NOMO-1 (cell line): ENCODE data around the gene HS6ST2.

Experiments used
- DNase-seq, 2 experiments: peaks; one replicate each; lab custom pipeline; 2025; ENCODE audit not compliant: unreplicated experiment in 2 of 2; lab: John Stamatoyannopoulos, UW

The HS6ST2 gene

DNA sequence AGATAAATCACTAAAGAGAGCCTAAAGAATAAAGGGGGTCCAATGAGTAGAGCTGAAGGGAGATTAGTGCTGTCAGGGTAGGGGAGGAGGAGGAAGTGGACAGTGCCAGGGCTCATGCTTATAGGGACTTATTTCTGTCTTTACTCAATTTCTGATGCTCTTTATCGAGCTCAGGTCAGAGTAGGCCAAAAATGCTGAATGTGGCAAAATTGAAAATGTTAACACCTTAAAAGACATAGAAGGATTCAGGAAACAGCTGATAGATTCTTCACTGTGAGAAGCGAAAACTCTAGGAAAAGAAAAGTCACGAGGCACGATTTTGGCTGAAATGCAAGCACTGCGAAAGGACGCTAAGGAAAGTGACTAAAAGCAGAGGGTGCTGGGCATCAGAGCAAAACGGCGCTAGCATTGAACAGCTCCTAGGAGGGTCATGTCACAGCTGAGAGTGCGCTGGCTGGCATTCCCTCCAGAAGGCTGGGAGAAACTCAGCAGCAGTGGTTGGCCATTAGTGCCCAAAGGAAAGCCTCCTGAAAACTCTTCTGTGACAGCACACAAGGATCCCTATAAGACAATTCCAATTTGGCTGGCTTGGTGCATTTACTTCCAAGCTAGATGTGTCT, 150.9 kb downstream of the HS6ST2 start:
- DNase-seq, result no peak

DNA sequence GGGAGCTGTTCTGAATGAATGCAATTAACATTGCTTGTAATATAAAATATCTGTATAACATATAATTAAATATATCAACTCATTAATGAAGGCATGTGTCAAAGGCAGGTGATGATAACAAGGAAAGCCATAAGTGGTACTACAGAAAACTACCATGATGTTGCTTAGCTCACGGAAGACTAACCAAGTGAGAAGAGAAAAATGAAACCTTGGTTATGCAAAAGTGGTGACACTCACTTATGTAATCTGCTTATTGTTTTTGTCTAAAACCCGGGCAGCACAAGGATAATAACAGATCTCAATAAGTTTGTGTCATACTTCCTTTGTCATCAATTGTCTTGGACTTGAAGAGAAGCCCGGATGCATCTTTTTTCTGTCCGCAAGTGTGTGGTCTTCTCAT, 156.4 kb downstream of the HS6ST2 start:
- no peak for DNase-seq

DNA sequence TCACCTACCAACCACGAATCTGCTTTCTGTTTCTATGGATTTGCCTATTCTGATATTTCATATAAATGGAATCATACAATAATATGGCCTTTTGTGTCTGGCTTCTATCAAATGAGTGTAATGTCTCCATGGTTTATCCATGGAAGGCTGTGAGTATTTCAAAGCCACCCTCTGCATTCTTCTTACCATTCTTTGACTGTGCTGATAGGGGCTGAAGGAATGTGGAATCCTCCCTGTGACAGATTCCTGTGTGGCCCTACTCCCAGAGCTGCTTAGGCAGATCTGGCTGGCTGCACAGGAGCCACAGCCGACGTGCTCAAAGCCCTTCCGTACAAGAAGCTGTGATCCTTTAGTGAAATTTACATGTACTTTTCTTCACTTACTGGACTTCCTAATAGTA, 163.2 kb downstream of the HS6ST2 start:
- DNase-seq, result no peak

DNA sequence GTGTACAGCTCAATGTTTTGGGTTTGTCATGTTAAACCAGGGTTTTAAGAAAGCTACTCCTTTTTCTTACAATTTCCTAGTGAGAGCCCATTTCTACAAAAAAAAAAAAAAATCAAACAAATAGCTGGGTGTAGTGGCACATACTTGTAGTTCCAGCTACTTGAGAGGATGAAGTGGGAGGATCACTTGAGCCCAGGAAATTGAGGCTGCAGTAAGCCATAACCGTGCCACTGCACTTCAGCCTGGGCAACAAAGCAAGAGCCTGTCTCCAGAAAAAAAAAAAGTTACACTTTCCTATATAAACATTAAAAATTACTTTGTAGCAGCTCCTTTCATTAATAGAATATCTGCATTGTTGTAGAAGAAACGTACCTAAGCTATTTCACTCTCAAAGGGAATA, 166.7 kb downstream of the HS6ST2 start:
- DNase-seq, result no peak

DNA sequence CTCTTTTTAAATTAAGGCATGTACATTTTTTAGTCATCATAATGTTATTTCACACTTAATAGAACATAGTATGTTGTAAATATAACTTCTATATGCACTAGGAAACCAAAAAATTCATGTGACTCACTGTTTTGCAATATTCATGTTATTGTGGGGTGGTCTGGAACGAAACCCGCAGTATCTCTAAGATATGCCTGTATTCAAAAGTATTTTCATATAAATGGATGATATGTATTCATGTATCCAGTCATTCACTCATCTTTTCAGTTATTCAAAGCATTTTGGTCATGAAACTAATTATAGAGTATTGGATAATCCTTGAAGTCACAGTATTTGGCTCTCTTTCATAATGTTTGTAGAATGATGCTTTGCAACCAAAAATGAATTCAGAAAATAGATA, 168.1 kb downstream of the HS6ST2 start:
- no peak for DNase-seq

DNA sequence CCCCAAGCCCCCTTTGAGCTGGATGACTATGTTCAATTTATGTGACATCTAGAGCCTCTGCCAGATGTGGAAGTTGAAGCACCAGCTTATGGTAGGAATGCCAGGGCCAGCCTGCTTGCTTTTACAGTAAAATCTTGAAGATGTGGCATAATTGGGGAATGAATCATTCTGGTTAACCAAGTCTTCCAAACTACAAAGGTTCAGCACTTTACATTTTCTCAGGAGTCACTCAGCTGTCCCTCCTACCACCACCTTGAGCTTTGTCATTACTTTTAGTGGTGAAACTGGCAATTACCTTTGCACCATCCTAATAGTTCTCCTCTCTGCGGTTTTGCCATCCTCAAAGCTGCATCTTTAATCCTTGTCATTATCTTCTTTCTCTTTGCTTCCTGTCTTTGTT, 172.2 kb downstream of the HS6ST2 start:
- no peak for DNase-seq

DNA sequence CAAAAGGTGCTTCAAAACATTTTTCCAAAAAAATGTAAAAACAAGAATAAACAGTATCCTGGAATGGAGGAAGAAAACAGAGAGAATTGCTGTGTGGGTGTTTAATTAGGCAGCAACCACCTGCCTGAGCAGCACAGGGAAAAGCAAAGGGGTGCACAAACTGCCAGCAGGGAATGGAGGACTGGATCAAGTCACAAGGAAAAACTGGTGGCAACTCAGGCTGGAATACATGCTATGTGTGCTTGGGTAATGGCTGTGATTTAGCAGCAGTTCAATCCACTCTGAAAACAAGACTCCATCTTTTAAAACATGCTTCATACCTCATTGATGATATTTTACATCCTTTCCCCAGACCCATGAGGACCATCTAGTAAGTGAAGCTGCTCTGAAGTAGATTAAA, 179.5 kb downstream of the HS6ST2 start:
- DNase-seq, result no peak

DNA sequence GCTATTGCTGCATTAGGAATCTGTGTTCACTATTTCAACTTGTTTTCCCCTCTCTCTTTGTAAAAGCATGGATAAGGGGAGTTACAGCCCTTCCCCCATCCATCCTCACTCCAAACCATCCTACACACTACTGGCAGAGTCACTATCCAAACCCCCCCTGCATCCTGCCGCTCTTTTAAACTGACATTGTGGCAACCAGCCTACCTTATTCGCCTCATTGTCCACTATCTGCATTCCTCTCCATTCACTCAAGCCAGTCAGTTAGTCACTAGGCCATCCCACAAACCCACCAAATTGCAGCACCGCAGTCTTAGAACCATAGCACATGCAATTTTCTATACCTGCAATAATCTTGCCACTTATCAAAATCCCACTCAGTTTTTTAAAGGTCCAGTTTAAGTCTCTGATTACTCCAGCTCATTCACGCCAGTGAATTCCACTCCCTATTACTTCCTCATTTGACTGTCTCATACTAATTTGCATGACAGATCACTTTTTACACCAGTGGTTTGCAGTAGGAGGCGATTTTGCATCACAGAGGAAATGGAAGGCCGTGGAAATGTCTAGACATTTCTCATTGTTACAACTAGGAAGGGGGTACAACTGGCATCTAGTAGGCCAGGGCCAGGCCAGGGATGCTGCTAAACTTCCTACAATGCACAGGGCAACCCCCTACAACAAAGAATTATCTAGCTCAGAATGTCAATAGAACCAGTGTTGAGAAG, 181.8 kb downstream of the HS6ST2 start:
- peak in 1 of 2 experiments; percentile 51 for DNase-seq

DNA sequence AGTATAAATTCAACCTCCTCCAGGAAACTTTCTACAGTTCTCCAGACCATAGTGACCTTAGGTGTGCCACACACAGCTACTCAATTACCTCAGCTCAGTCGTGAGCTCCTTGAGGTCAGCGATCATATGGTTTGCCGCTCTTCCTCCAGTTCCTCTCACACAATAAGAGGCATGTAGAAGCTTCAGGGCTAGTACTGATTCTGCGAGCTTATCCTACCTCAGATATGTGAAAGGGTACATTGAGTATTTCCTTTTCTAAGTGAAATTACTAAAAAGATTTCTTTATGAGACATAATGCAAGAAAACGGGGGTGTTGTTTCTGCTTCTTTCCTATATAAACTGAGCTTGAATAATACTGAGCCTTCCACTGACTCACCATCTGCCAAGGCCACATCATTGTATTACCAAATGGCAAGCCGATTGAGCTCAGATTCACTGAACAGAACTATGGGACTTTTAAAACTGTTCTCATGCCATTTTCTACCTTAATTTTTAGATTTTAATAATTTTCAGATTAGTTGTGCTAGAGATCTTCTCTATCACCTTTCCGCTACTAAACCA, 183.1 kb downstream of the HS6ST2 start:
- no peak for DNase-seq

DNA sequence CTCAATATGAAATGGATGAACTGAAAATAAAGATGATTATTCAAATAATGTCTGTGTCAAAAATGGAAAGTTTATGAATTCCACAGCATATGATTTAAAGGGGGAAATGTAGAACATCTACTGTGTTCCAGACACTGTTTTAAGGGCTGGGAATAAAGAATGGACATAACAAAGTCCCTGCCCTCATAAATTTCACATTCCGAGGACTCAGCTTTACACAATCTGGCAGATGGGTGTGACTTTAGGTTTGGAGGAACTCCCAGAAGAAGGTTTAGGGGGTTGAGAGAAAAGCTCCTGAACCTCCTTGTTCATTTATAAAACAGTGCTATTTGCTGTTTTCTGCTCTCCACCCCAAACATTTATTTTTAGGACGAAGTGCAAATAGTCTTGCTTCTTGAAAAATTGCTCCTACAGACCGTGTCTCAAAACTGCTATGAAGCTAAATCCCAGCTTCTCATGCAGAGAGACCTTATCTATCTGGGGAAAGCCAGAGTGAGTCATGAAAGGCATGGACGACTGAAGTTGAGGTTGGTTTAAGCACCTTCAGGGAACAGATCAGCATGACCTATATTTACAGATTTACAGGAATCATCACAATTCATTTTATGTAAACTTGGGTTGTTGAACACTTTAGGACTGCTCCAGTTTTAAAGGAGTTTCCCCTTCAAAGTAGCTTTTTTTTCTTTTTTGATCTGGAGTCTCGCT, 184.3 kb downstream of the HS6ST2 start:
- no peak for DNase-seq

DNA sequence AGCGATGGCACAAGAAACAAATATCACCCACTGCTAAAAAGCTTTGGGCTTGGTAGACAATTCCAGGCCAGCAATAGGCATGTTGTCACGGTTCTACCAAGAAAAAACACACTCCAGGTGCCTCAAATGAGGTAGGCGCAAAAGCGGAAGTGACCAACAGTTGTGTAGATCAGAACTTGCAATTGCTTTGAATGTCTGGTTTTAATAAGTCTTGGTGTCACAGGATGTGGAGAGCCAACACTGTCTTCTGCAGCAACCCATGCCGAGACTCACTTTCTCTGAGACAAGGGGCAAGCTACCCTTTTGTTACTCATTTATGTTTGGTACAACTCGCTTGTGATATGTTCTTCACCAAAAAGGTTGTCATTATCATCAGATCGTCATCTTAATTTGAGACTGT, 188.8 kb downstream of the HS6ST2 start:
- no peak for DNase-seq

DNA sequence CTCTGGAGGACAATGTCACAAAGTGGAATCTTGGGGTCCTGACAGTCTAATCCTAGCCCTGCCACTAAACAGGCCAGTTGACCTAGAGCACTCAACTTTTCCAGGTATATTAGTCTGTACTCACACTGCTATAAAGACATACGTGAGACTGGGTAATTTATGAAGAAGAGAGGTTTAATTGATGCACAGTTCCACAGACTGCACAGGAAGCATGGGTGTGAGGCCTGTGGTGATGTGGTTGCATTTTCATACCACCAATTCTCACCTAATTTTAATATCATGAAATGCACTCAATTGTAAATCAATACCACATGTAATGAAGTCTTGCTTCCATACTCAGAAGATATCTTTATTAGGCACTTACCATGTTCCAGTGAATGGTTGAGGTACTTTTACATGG, 192.0 kb downstream of the HS6ST2 start:
- no peak for DNase-seq

DNA sequence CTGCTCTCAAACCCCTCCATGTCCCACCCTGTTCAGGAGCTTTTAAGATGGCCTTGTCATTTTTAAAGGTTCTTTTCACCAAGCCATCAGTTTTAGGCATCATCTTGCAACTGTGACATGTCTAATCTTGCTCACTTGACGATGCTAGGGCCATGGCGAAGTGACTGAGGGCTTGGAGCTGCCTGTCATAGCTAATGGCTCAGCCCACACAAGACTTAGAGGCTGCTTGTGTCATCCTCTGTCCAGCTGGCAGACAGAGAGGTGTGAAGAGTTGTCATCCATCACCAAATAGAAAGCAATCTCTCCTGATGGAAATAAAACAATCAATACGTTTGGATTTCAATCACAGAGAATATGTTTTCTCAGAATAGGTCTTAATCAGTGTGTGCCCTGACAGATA, 194.9 kb downstream of the HS6ST2 start:
- no peak for DNase-seq

DNA sequence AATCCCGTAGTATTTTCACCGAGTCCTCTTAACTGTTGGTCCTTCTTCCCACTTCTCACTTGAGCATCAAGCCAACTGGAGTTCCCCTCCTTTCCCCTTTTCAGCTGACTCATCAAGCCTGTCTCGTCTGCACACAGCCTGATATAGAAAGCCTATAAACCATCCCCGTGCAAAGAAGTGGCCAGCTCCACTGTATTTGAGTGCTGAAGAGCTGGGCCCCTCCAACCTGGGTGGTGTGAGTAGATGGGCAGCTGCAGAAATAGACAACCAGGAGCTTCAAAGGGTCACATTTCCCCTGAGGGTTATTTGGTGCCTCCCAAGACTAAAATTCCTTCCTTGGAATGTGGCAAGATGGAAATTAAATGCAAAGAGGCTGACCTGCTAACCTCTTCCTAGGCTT, 199.7 kb downstream of the HS6ST2 start:
- DNase-seq, result no peak

DNA sequence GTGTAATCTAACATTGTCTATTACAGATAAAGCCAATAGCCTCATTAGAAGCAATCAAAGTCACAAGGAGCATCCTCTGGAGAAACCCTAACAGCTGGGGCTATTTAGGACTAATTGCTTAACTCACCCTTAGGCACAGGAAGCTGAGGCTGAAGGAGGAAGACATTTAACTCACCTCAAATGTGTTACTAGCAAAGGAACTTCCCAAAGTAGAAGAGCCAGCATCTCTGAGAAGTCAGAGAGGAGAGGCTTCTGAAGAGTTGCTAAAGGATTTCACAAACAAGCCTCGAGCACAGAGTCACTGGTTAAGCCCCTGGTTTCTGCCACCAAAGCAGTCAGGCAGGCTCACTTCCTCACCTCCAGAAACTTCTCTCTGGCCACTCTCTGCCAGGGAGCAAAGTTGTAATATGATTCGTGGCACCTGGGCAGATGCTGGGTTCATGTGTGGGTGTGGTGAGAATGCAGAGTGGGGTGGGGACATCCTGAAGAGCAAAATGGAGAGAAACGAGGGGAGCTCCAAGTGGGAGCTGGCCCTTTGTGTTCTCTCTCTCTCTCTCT, 201.3 kb downstream of the HS6ST2 start:
- peak; percentile 43 to 55 for DNase-seq

DNA sequence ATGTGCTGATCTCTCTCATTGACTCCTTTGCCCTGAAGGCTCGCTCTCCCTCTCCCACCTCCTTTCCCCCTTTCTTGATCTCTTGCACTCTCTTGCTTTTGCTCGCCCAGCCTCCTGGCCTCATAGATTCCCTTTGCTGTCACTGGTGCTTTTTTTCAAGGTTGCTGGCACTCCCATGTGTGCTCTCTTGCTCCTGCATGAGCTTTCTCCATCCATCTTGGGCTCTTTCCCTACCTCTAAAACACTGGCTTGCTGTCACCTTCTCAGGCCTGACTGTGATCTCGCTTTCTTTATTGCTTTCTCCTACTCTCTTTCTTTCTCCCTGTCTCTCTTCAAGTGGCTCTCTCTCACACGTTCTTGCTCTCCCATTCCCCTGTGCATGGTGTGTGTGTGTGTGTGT, 202.0 kb downstream of the HS6ST2 start:
- no peak for DNase-seq

DNA sequence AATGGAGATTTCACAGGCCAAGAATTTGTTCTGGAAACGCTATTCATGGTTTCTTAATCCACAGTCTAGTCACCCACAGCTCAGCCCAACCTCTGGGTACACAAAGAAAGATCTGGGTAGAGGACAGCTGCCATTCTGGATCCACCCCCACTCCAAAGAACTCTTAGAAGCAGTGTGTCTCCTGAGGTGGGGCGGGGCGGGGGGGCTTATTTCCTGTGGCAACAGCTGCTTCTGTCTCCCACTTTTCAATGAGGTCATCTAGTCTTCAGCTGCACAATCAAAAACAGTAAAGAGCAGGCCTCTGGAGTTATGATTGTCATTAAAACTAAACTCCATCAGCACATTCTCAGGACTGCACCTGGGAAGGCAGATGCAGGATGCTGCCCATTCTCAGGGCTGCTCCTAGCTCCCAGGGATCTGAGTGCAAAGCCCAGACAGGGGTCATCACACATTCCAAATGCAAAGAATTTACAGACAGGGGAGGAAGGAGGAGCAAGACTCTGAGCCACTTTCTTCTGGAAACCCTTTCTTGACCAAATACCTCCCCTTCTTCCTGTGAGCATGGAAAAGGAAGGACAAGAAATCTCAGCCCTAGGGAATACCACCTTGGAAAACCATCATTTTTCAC, 207.3 kb downstream of the HS6ST2 start:
- DNase-seq, result no peak

DNA sequence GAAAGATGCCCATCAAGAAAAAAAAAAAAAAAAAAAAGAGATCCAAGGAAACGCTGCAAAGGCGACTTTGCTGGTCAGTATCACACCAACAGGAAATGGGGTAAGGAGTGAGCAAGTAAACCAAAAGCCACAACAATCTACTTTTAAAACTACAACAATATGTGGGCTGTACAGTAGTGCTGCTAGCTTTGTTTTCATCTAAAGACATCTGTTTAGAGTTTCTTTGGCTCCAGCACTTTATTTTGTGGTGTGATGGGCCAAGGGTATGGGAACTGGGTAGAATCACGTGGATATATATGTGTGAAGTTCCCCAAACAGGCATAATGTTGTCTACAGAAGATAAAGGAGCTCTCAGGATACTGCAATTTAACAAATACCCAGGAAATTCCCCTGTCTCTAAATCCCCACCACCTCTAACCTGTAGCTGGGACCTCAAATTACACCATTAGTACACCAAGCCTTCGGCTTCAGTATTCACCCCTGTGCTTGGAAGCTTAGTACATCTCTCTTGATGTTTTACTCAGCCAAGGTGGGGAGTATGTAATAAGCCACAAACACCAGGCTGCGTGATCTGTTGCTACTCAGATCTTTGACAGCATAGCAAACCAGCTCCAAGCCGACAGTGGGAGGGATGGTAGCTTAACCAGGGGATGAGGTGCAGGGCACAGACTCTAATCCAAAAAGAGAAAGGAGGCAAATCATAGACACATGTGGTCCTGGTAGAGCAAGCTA, 207.9 kb downstream of the HS6ST2 start:
- no peak for DNase-seq

DNA sequence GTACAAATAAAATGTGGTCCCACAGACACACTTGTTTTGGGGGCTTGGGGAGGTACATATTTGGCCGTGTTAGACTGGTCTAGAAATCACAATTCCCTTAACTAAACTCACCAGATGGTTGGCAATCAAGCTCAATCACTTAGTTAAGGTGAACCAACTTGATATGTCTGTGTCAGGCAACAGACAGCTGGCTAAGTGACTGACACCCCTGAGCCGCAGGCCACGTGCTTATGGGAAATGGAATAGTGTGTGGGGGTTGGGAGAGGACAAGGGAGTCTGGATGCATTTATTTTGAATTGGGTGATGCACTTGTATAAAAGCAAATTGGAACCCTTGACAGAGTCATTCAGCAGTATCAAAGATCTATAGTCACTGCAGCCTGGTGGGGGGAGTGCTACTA, 209.0 kb downstream of the HS6ST2 start:
- DNase-seq, result no peak

DNA sequence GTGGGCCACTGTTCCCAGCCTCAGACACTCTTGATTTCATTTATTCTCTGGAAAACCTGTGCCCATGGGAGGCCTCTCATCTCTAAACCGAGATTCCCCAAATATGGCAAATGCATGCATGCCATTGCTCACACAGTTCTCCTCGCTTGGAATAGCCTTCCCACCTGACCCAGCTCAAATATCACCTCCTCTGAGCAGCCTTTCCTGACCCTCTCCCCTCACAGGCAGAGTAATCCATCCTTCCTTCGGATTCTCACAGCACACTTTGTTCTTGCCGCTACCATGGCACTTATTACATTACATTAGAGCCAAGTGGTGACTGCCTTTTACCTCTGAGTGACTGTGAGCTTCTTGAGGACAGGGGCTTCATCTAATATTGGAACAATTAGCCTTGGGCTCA, 209.5 kb downstream of the HS6ST2 start:
- no peak for DNase-seq
